SK-N-SH treated with all-trans-retinoic acid at 6 μM for 48 hours (cell line): ENCODE measurements around the gene TMEM132D.

ENCODE experiments used
- ATAC-seq: fragments of 200-7000 bp; cut with Tn5 transposase; 3 replicates; pipeline ENCODE4 v1.9.1; 2020; ENCODE audit warnings: mild to moderate bottlenecking, moderate library complexity
- ARNTL ChIP-seq: fragments of 450-650 bp; formaldehyde crosslinking; IDR thresholded peaks from 2 replicates; pipeline ENCODE4 v1.5.0; 2020; ENCODE audit warnings: low read depth, mild to moderate bottlenecking, moderate library complexity, borderline replicate concordance
- BACH2 ChIP-seq: fragments of 250-450 bp; sonication (Bioruptor Pico); IDR thresholded peaks from 2 replicates; pipeline ENCODE4 v1.9.0; 2021; ENCODE audit warnings: mild to moderate bottlenecking, borderline replicate concordance
- CREB5 ChIP-seq: fragments of 250-450 bp; sonication (Bioruptor Pico); IDR thresholded peaks from 2 replicates; pipeline ENCODE4 v1.5.1; 2020; ENCODE audit warnings: low read depth, mild to moderate bottlenecking, moderate library complexity
- CSDC2 ChIP-seq: fragments of 250-450 bp; sonication (Bioruptor Pico); IDR thresholded peaks from 2 replicates; pipeline ENCODE4 v1.5.0; 2020; ENCODE audit warnings: mild to moderate bottlenecking, moderate library complexity
- CSRNP3 ChIP-seq: fragments of 250-450 bp; sonication (Bioruptor Pico); IDR thresholded peaks from 2 replicates; pipeline ENCODE4 v1.5.1; 2021; ENCODE audit warnings: mild to moderate bottlenecking, moderate library complexity
- ESRRG ChIP-seq: fragments of 250-450 bp; sonication (Bioruptor Pico); IDR thresholded peaks from 2 replicates; pipeline ENCODE4 v1.6.1; 2021; ENCODE audit warnings: mild to moderate bottlenecking
- GLIS3 ChIP-seq: fragments of 250-450 bp; sonication (Bioruptor Pico); IDR thresholded peaks from 2 replicates; pipeline ENCODE4 v1.5.0; 2020; ENCODE audit warnings: mild to moderate bottlenecking, moderate library complexity
- ISL1 ChIP-seq: fragments of 250-450 bp; sonication (Bioruptor Pico); IDR thresholded peaks from 2 replicates; pipeline ENCODE4 v2.1.2; 2022; ENCODE audit warnings: mild to moderate bottlenecking, moderate library complexity
- OSR1 ChIP-seq: fragments of 250-450 bp; sonication (Bioruptor Pico); IDR thresholded peaks from 2 replicates; pipeline ENCODE4 v1.8.0; 2022; ENCODE audit warnings: moderate library complexity, mild to moderate bottlenecking, inconsistent platforms
- PATZ1 ChIP-seq: fragments of 250-450 bp; sonication (Bioruptor Pico); IDR thresholded peaks from 2 replicates; pipeline ENCODE4 v1.8.0; 2020; ENCODE audit warnings: mild to moderate bottlenecking, moderate library complexity, borderline replicate concordance
- POU6F1 ChIP-seq: fragments of 250-450 bp; sonication (Bioruptor Pico); IDR thresholded peaks from 2 replicates; pipeline ENCODE4 v1.8.0; 2021; ENCODE audit warnings: low read depth, mild to moderate bottlenecking, moderate library complexity, borderline replicate concordance
- PPARA ChIP-seq: fragments of 250-450 bp; sonication (Bioruptor Pico); IDR thresholded peaks from 2 replicates; pipeline ENCODE4 v1.5.0; 2020; ENCODE audit warnings: mild to moderate bottlenecking, borderline replicate concordance
- RARB ChIP-seq: fragments of 250-450 bp; sonication (Bioruptor Pico); IDR thresholded peaks from 2 replicates; pipeline ENCODE4 v1.8.0; 2021; ENCODE audit warnings: mild to moderate bottlenecking, moderate library complexity
- SNAI2 ChIP-seq: fragments of 250-450 bp; sonication (Bioruptor Pico); IDR thresholded peaks from 2 replicates; pipeline ENCODE4 v1.5.0; 2020; ENCODE audit warnings: mild to moderate bottlenecking, moderate library complexity
- TCF4 ChIP-seq: fragments of 250-450 bp; sonication (Bioruptor Pico); IDR thresholded peaks from 2 replicates; pipeline ENCODE4 v1.8.0; 2021; ENCODE audit warnings: mild to moderate bottlenecking, moderate library complexity, borderline replicate concordance
- TOX ChIP-seq: fragments of 250-450 bp; sonication (Bioruptor Pico); IDR thresholded peaks from 2 replicates; pipeline ENCODE4 v1.8.0; 2021; ENCODE audit warnings: mild to moderate bottlenecking, moderate library complexity, borderline replicate concordance
- TSHZ2 ChIP-seq: fragments of 250-450 bp; sonication (Bioruptor Pico); IDR thresholded peaks from 2 replicates; pipeline ENCODE4 v1.5.0; 2020; ENCODE audit warnings: mild to moderate bottlenecking, moderate library complexity
- ZC3H10 ChIP-seq: fragments of 250-450 bp; sonication (Bioruptor Pico); IDR thresholded peaks from 2 replicates; pipeline ENCODE4 v1.5.1; 2021; ENCODE audit warnings: mild to moderate bottlenecking, moderate library complexity
- ZFP3 ChIP-seq: fragments of 250-450 bp; sonication (Bioruptor Pico); IDR thresholded peaks from 2 replicates; pipeline ENCODE4 v1.5.0; 2020; ENCODE audit warnings: mild to moderate bottlenecking, moderate library complexity
- ZFP30 ChIP-seq: fragments of 450-650 bp; formaldehyde crosslinking; IDR thresholded peaks from 2 replicates; pipeline ENCODE4 v1.5.0; 2022; ENCODE audit warnings: mild to moderate bottlenecking, moderate library complexity
- ZNF565 ChIP-seq: fragments of 450-650 bp; formaldehyde crosslinking; conservative IDR thresholded peaks from 2 replicates; pipeline ENCODE4 v1.5.0; 2020; ENCODE audit warnings: low read depth, mild to moderate bottlenecking, moderate library complexity
- ZNF70 ChIP-seq: fragments of 450-650 bp; formaldehyde crosslinking; IDR thresholded peaks from 2 replicates; pipeline ENCODE4 v1.5.0; 2020; ENCODE audit warnings: mild to moderate bottlenecking, moderate library complexity
- ZNF8 ChIP-seq: fragments of 450-650 bp; formaldehyde crosslinking; IDR thresholded peaks from 2 replicates; pipeline ENCODE4 v1.5.0; 2020; ENCODE audit warnings: mild to moderate bottlenecking, moderate library complexity

The TMEM132D gene

GRCh38 chr12:129305851-129306250, 598.0 kb downstream of the TMEM132D start:
- TF ChIP-seq ZFP30 (CRISPR knock-in tag) (no peak), CSDC2 (no peak), ESRRG (CRISPR knock-in tag) (no peak), TOX (CRISPR knock-in tag) (no peak), PPARA (CRISPR knock-in tag) (no peak), TCF4 (CRISPR knock-in tag) (no peak), OSR1 (CRISPR knock-in tag) (no peak), CREB5 (CRISPR knock-in tag) (no peak), BACH2 (CRISPR knock-in tag) (no peak), ZNF70 (CRISPR knock-in tag) (no peak), TSHZ2 (CRISPR knock-in tag) (no peak), ZNF8 (CRISPR knock-in tag) (no peak), ZC3H10 (no peak), ZFP3 (CRISPR knock-in tag) (no peak), ARNTL (no peak), CSRNP3 (CRISPR knock-in tag) (no peak), ZNF565 (no peak), RARB (no peak)
- TF ChIP-seq, all 23 proteins: peak for 0
- ATAC-seq: no peak

GRCh38 chr12:129304529-129304928, 599.3 kb downstream of the TMEM132D start:
- TF ChIP-seq SNAI2 (no peak), BACH2 (CRISPR knock-in tag) (no peak), OSR1 (CRISPR knock-in tag) (no peak), CSDC2 (no peak), ZNF70 (CRISPR knock-in tag) (no peak), TCF4 (CRISPR knock-in tag) (no peak), GLIS3 (no peak)
- no peak for ATAC-seq

GRCh38 chr12:129300011-129300410, 603.8 kb downstream of the TMEM132D start:
- no peak for TF ChIP-seq PATZ1
- TF ChIP-seq SNAI2: no peak
- TF ChIP-seq ARNTL: no peak
- no peak for TF ChIP-seq ZNF565
- TF ChIP-seq GLIS3: no peak
- TF ChIP-seq ISL1: no peak
- no peak for TF ChIP-seq TCF4 (CRISPR knock-in tag)
- no peak for TF ChIP-seq POU6F1
- TF ChIP-seq, all 23 proteins: peak for 0
- ATAC-seq: no peak
